Lung (tissue), 12 donors: ENCODE measurements around the gene PRM2. TPM values are rescaled to one million over a fixed set of nuclear protein-coding genes. Genes with fewer than 3 reads are reported as not detected.

Experiments used
- ATAC-seq: fragments of 200-7000 bp; cut with Tn5 transposase; one replicate; pipeline ENCODE4 v1.9.1; 2020; ENCODE audit warnings: moderate number of reproducible peaks; ENCODE audit not compliant: insufficient read depth, low FRiP score
- DNase-seq, 3 donors: peaks; one replicate each; pipeline ENCODE4 v3.0.0-alpha.2; 2013 to 2017
- H3K27ac ChIP-seq, 2 donors: one replicate each; pipeline ENCODE4 v1.5.1; 2013; ENCODE audit warnings: mild to moderate bottlenecking in 2 of 2, moderate library complexity in 2 of 2, control low read depth in 1 of 2, inconsistent platforms in 1 of 2, low read depth in 1 of 2, low read length in 1 of 2
- H3K27me3 ChIP-seq, 3 donors: one replicate each; pipeline ENCODE4 v1.5.1; 2013; ENCODE audit warnings: low read length in 2 of 3; ENCODE audit not compliant: control insufficient read depth in 3 of 3, insufficient read depth in 3 of 3
- H3K36me3 ChIP-seq, 4 donors: one replicate each; pipeline ENCODE4 v1.5.1; 2013; ENCODE audit warnings: low read length in 4 of 4, mild to moderate bottlenecking in 1 of 4, moderate library complexity in 1 of 4; ENCODE audit not compliant: control insufficient read depth in 4 of 4, insufficient read depth in 4 of 4
- H3K4me1 ChIP-seq, 5 donors: one replicate each; pipeline ENCODE4 v1.5.1; 2013; ENCODE audit warnings: low read length in 5 of 5, mild to moderate bottlenecking in 2 of 5, moderate library complexity in 1 of 5; ENCODE audit not compliant: control insufficient read depth in 5 of 5, insufficient read depth in 5 of 5
- H3K4me3 ChIP-seq: one replicate; pipeline ENCODE4 v1.5.1; 2013; ENCODE audit warnings: mild to moderate bottlenecking, control low read depth, moderate library complexity
- H3K9ac ChIP-seq, 2 donors: one replicate each; pipeline ENCODE4 v1.5.1; 2013; ENCODE audit warnings: low read length in 2 of 2, control low read depth in 1 of 2; ENCODE audit not compliant: insufficient read depth in 1 of 2
- H3K9me3 ChIP-seq, 4 donors: one replicate each; pipeline ENCODE4 v1.5.1; 2013; ENCODE audit warnings: low read length in 3 of 4, mild to moderate bottlenecking in 1 of 4, moderate library complexity in 1 of 4; ENCODE audit not compliant: control insufficient read depth in 4 of 4, insufficient read depth in 3 of 4
- CTCF ChIP-seq: IDR thresholded peaks from 2 replicates; pipeline ENCODE4 v1.5.1; 2012; ENCODE audit warnings: mild to moderate bottlenecking; ENCODE audit errors: control extremely low read depth, extremely low read depth
- WGBS, 2 donors: extraction: QIAGEN DNeasy Blood & Tissue Kit; methylation state at CpG; one replicate each; pipeline ENCODE4 v1.1.7; 2013; 5-methylcytosine and 5-hydroxymethylcytosine counted together
- polyA plus RNA-seq, 2 donors: library from polyadenylated mRNA; stranded (reverse); fragments of 200-250 nt; gene quantifications; one replicate each; pipeline ENCODE4 v1.2.1, GENCODE V29; 2013
- total RNA-seq, 2 donors: library from RNA; depleted of rRNA in 1 of 2; stranded (reverse); fragments of >200 nt in 1 of 2; gene quantifications; one replicate each; pipeline ENCODE4 v1.2.1, GENCODE V29; 2014 to 2021
- donor health status: control.
- donor health status: control.
- donor health status: Bipolar disorder and iron deficiency.
- donor health status: healthy.
- donor health status: DM: yes; HTN: yes; CAD: no.

The PRM2 gene
- total and polyA plus RNA-seq, 4 donors: not detected

DNA sequence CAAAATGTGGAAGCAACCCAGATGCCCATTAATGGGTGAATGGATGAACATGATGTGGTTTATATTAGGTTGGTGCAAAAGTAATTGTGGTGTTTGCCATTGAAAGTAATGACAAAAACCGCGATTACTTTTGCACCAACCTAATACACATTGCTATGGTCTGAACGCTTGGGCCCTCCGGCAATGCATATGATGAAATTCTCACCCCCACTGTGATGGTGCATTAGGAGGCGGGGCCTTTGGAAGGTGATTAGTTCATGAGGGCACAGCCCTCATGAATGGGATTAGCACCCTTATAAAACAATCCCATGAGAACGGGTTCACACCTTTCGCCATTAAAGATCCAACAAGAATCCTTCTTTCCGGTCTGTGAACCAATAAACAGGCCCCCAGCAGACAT is 30.1 kb upstream of the PRM2 start:
- no peak for ATAC-seq
- WGBS, 2 donors: 77 to 89% methylated on average over 8 of the region's 8 CpGs
- no peak overlapping the region for H3K4me3 ChIP-seq
- no peak for TF ChIP-seq CTCF
- H3K9me3 ChIP-seq: no peaks in the 10 kb centered on the region
- H3K4me1 ChIP-seq: peaks cover 0 to 18% (median 3%) of the 10 kb centered on the region in 5 donors
- no peaks in the 10 kb centered on the region for H3K36me3 ChIP-seq
- H3K27me3 ChIP-seq: no peaks in the 10 kb centered on the region
- H3K9ac ChIP-seq: no peak overlapping the region
- H3K27ac ChIP-seq: peak overlapping the region in 1 of 2 donors; percentile 37
- DNase-seq: no peak

- Histone ChIP-seq H3K4me3 (no peak overlapping the region), H3K27me3 (no peaks in the 10 kb centered on the region), H3K36me3 (no peaks in the 10 kb centered on the region), H3K27ac (peak overlapping the region in 1 of 2 donors; percentile 69), H3K4me1 (peaks cover 0 to 12% (median 0%) of the 10 kb centered on the region in 5 donors), H3K9ac (no peak overlapping the region), H3K9me3 (no peaks in the 10 kb centered on the region)
- ATAC-seq (peak; percentile 60), DNase-seq (peak; percentile 74 to 89 (median 86))
- 54 to 70% methylated on average over 18 of the region's 18 CpGs for WGBS, 2 donors
- TF ChIP-seq CTCF: no peak
These were observed 27.3 kb upstream of the PRM2 start for GRCh38 chr16:11303405-11304138.

GRCh38 chr16:11302977-11303376 is 26.7 kb upstream of the PRM2 start:
- no peaks in the 10 kb centered on the region for H3K27me3 ChIP-seq
- DNase-seq: peak; percentile 71 to 88 (median 74)
- H3K9me3 ChIP-seq: no peaks in the 10 kb centered on the region
- no peak for TF ChIP-seq CTCF
- H3K4me1 ChIP-seq: peaks cover 0 to 9% (median 0%) of the 10 kb centered on the region in 5 donors
- peak overlapping the region in 1 of 2 donors; percentile 69 for H3K27ac ChIP-seq
- no peak overlapping the region for H3K4me3 ChIP-seq
- no peak for ATAC-seq
- 62 to 63% methylated on average over 4 of the region's 4 CpGs for WGBS, 2 donors
- no peak overlapping the region for H3K9ac ChIP-seq
- H3K36me3 ChIP-seq: no peaks in the 10 kb centered on the region
